ENCODE measurements around the gene AGAP2.

Gene AGAP2

DNA sequence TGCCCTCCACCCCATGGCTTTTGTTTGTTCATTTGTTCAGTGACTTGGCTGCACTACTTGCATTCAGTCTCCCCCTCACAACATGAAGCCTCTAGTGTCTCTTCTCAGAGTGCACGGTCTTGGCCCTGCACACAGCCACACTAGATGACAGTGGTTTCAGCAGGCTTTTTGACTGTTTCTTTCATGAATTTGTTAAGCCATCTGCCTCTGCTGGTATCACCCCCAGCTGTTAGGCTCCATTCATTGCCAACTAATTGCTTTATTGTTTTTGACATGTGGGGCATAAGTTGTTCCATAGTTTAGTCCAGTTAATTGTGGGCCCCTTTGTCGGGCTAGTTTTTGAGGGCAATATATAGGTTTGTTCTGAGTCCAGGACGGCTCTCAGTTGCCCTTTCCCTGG, 25.8 kb downstream of the AGAP2 start:
- Histone ChIP-seq H3K4me1 (ENCODE audit: control insufficient read depth, insufficient read depth, low read length, unreplicated experiment) (no peaks in the 10 kb centered on the region), H3K79me2 (ENCODE audit: control insufficient read depth, insufficient read depth, low read length, unreplicated experiment) (no peaks in the 10 kb centered on the region), H3K4me3 (ENCODE audit: low read depth, low read length) (no peak overlapping the region), H3K36me3 (ENCODE audit: insufficient read depth, low read length) (peaks cover 12% of the 10 kb centered on the region), H2AFZ (ENCODE audit: low read length, unreplicated experiment) (no peak overlapping the region), H3K27ac (ENCODE audit: low read depth, low read length) (no peak overlapping the region), H3K27me3 (ENCODE audit: insufficient read depth, low read length) (no peaks in the 10 kb centered on the region)

DNA sequence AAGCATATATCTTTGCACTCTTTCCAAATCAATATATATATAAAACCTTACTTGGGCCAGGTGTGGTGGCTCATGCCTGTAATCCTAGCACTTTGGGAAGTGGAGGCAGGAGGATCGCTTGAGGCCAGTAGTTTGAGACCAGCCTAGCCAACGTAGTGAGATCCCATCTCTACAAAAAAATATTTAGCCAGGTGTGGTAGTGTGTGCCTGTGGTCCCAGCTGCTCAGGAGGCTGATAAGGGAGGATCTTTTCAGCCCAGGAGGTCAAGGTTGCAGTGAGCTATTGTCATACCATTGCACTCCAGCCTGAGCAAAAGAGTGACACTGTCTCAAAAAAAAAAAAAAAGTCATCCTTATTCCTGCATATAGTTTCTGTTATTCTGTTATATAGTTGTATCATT, 30.2 kb downstream of the AGAP2 start:
- Histone ChIP-seq H3K4me3 (ENCODE audit: low read depth, low read length) (no peak overlapping the region), H2AFZ (ENCODE audit: low read length, unreplicated experiment) (no peak overlapping the region), H3K27me3 (ENCODE audit: insufficient read depth, low read length) (no peaks in the 10 kb centered on the region), H3K36me3 (ENCODE audit: insufficient read depth, low read length) (peaks cover 34% of the 10 kb centered on the region), H3K4me1 (ENCODE audit: control insufficient read depth, insufficient read depth, low read length, unreplicated experiment) (no peaks in the 10 kb centered on the region), H3K27ac (ENCODE audit: low read depth, low read length) (no peak overlapping the region), H3K79me2 (ENCODE audit: control insufficient read depth, insufficient read depth, low read length, unreplicated experiment) (no peaks in the 10 kb centered on the region)

DNA sequence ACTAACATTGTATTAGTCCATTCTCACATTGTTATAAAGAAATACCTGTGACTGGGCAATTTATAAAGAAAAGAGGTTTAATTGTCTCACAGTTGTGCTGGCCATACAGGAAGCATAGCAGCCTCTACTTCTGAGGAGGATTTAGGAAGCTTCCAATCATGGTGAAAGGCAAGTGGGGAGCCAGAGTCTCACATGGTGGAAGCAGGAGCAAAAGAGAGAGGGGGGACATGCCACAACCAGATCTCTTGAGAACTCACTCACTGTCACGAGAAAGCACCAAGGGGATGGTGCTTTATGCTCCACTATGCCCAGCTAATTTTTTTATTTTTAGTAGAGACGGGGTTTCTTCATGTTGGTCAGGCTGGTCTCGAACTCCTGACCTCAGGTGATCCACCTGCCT, 31.3 kb downstream of the AGAP2 start:
- H3K4me3 ChIP-seq (ENCODE audit: low read depth, low read length), result no peak overlapping the region
- no peaks in the 10 kb centered on the region for H3K27me3 ChIP-seq (ENCODE audit: insufficient read depth, low read length)
- no peaks in the 10 kb centered on the region for H3K4me1 ChIP-seq (ENCODE audit: control insufficient read depth, insufficient read depth, low read length, unreplicated experiment)
- no peaks in the 10 kb centered on the region for H3K79me2 ChIP-seq (ENCODE audit: control insufficient read depth, insufficient read depth, low read length, unreplicated experiment)
- no peak overlapping the region for H2AFZ ChIP-seq (ENCODE audit: low read length, unreplicated experiment)
- H3K36me3 ChIP-seq (ENCODE audit: insufficient read depth, low read length), result peaks cover 41% of the 10 kb centered on the region
- H3K27ac ChIP-seq (ENCODE audit: low read depth, low read length), result no peak overlapping the region

DNA sequence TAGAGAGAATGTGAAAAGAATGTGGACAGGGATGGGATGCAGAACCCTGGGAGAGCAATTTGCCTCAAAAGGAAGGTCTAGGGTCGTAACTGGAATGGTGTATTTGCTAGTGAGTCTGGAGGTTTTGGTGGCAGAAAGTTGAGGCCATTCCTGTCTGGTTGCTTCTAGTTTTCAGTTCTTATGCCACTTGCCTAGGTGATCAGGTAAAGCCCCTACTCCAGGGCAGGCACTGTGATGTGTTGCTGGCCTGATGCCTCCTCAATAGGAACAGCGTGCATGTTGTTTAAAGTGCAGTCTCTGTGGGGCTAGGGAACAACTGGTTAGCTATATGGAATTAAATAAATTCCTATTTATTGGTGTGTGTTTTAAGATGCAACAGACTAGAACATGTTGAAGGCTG, 38.2 kb downstream of the AGAP2 start:
- no peak overlapping the region for H3K27ac ChIP-seq (ENCODE audit: low read depth, low read length)
- no peaks in the 10 kb centered on the region for H3K27me3 ChIP-seq (ENCODE audit: insufficient read depth, low read length)
- H3K4me3 ChIP-seq (ENCODE audit: low read depth, low read length), result no peak overlapping the region
- H2AFZ ChIP-seq (ENCODE audit: low read length, unreplicated experiment), result no peak overlapping the region
- H3K4me1 ChIP-seq (ENCODE audit: control insufficient read depth, insufficient read depth, low read length, unreplicated experiment), result no peaks in the 10 kb centered on the region
- no peaks in the 10 kb centered on the region for H3K79me2 ChIP-seq (ENCODE audit: control insufficient read depth, insufficient read depth, low read length, unreplicated experiment)
- H3K36me3 ChIP-seq (ENCODE audit: insufficient read depth, low read length), result peaks cover 50% of the 10 kb centered on the region

DNA sequence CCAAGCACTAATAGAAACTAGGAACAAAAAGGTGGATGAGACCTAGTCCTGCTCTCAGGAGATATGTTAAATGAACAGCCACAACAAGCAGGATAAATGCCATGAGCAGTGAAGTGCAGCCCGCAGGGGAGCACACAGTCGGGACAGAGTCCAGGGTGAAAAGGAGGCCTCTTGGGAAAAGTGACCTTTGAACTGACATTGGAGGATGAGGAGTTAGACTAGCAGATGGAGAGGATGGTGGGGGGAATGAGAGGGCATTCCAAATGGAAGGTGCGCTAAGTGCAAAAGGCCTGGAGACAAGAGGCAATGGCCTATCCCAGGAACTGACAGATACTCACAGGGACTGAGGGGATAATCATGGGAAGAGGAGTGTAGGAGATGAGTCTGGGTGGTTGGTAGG, 40.1 kb downstream of the AGAP2 start:
- H3K4me1 ChIP-seq (ENCODE audit: control insufficient read depth, insufficient read depth, low read length, unreplicated experiment), result peaks cover 5% of the 10 kb centered on the region
- H3K27me3 ChIP-seq (ENCODE audit: insufficient read depth, low read length), result no peaks in the 10 kb centered on the region
- H3K4me3 ChIP-seq (ENCODE audit: low read depth, low read length), result no peak overlapping the region
- peaks cover 11% of the 10 kb centered on the region for H3K79me2 ChIP-seq (ENCODE audit: control insufficient read depth, insufficient read depth, low read length, unreplicated experiment)
- H3K27ac ChIP-seq (ENCODE audit: low read depth, low read length), result no peak overlapping the region
- peaks cover 36% of the 10 kb centered on the region for H3K36me3 ChIP-seq (ENCODE audit: insufficient read depth, low read length)
- H2AFZ ChIP-seq (ENCODE audit: low read length, unreplicated experiment), result no peak overlapping the region

DNA sequence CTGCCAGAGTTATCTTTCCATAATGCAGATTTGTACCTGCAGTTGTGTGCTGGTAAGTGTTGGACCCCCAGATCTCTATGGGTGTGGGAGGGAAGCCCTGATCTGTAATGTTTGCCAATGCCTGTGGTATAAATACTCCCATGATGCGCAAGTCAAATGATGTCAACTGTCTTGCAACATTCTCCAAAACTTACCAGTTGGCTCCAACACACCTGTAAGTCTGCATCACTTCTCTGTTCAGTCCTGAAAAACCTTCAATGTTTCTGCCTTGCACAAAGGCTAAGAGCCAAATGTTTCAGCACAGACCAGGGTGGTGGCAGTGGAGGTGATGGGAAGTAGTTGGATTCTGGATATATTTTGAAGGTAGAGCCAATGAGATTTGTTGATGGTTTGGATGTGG, 41.5 kb downstream of the AGAP2 start:
- H3K27me3 ChIP-seq (ENCODE audit: insufficient read depth, low read length), result no peaks in the 10 kb centered on the region
- peaks cover 7% of the 10 kb centered on the region for H3K4me1 ChIP-seq (ENCODE audit: control insufficient read depth, insufficient read depth, low read length, unreplicated experiment)
- H3K79me2 ChIP-seq (ENCODE audit: control insufficient read depth, insufficient read depth, low read length, unreplicated experiment), result peaks cover 11% of the 10 kb centered on the region
- H2AFZ ChIP-seq (ENCODE audit: low read length, unreplicated experiment), result no peak overlapping the region
- no peak overlapping the region for H3K27ac ChIP-seq (ENCODE audit: low read depth, low read length)
- H3K4me3 ChIP-seq (ENCODE audit: low read depth, low read length), result no peak overlapping the region
- H3K36me3 ChIP-seq (ENCODE audit: insufficient read depth, low read length), result peaks cover 23% of the 10 kb centered on the region; the same call in 1 of the 2 replicates

DNA sequence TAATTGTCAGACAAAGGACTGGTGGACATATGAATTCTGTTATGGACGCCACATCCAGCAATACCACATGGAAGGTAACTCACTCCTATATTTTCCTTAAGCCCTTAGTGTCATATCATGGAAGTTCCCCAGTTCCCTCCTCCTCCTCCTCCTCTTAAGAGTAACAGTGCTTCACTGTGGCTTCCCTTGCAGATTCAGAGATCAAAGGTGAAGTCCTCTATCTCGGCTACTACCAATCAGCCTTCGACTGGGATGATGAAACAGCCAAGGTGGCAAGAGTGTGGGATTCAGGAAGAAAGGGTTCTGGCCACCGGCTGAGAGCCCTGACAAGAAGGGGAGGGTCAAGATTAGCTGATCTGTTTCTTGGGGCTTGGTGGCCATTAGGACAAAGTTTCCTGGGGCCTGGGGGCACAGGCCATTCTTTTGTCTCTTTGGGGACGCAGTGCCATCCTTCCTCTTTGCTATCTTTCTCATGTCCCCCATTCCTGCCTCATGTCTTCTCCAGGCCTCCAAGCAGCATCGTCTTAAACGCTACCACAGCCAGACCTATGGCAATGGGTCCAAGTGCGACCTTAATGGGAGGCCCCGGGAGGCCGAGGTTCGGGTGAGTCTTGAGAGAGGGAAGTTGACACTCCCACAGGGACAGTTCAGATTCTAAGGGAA, 42.6 kb downstream of the AGAP2 start:
- Histone ChIP-seq H3K27me3 (ENCODE audit: insufficient read depth, low read length) (no peaks in the 10 kb centered on the region), H2AFZ (ENCODE audit: low read length, unreplicated experiment) (no peak overlapping the region), H3K27ac (ENCODE audit: low read depth, low read length) (no peak overlapping the region), H3K4me1 (ENCODE audit: control insufficient read depth, insufficient read depth, low read length, unreplicated experiment) (peaks cover 7% of the 10 kb centered on the region), H3K79me2 (ENCODE audit: control insufficient read depth, insufficient read depth, low read length, unreplicated experiment) (peaks cover 11% of the 10 kb centered on the region), H3K4me3 (ENCODE audit: low read depth, low read length) (no peak overlapping the region), H3K36me3 (ENCODE audit: insufficient read depth, low read length) (peaks cover 22% of the 10 kb centered on the region; the same call in 1 of the 2 replicates)

DNA sequence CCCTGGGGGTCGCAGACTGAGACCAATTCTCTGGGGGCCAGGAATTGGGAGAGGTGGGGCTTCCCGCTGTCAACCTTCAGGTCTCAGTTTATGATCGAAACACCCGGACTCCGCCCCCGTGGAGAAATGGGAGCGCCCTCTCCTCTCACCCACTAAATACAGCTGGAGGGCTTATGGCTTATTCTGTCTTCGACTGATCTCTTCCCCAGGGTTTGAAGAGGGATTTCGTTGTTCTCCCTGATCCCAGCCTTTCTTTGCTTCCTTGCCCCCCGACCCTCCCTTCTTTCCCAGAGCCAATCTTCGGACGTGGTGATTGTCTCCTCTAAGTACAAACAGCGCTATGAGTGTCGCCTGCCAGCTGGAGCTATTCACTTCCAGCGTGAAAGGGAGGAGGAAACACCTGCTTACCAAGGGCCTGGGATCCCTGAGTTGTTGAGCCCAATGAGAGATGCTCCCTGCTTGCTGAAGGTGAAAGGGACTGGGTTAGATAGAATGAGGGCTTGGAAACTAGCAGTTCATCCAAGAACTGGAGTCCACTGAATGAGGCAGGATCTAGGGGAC, 44.0 kb downstream of the AGAP2 start:
- Histone ChIP-seq H3K36me3 (ENCODE audit: insufficient read depth, low read length) (peaks cover 22% of the 10 kb centered on the region; the same call in 1 of the 2 replicates), H3K4me3 (ENCODE audit: low read depth, low read length) (peak overlapping the region; percentile 91), H3K79me2 (ENCODE audit: control insufficient read depth, insufficient read depth, low read length, unreplicated experiment) (peaks cover 11% of the 10 kb centered on the region), H3K27me3 (ENCODE audit: insufficient read depth, low read length) (peaks cover 6% of the 10 kb centered on the region; the same call in 1 of the 2 replicates), H2AFZ (ENCODE audit: low read length, unreplicated experiment) (peak overlapping the region; percentile 60), H3K4me1 (ENCODE audit: control insufficient read depth, insufficient read depth, low read length, unreplicated experiment) (peaks cover 7% of the 10 kb centered on the region), H3K27ac (ENCODE audit: low read depth, low read length) (no peak overlapping the region)

DNA sequence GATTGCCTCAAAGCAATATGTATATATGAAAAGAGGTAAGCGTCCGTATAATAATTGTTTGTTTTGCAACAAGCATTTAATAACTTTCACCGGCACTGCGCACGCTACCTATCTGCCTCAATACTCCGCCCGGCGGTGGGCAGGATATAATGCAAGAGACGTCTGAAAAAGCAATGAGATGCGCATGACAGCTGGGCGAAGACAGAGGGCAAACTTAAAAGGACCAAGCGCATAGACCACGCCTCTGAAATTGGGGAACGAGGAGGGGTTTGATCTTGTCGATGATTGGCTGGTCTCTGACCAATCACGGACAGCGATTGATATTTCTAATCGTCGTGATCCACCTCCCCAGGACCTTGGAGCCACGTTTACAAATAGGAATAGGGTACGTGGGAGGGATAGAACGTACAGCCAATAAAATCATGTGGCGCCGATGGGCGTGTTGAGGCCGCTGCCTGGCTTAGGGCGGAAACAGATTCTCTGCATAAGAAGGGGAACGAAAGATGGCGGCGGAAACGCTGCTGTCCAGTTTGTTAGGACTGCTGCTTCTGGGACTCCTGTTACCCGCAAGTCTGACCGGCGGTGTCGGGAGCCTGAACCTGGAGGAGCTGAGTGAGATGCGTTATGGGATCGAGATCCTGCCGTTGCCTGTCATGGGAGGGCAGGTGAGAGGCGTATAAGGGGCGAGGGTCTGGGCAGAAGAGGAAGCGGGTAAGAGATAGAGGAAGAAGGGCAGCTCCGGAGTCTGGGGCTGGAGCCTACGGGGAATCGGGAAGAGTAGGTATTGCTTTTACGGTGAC, 44.7 kb downstream of the AGAP2 start, which contains the start of gene OS9:
TSS of gene OS9 (plus strand) at position 474 of the 800 bp plus-strand sequence. CDS start at position 504, 30 bp downstream.
- Histone ChIP-seq H3K27ac (ENCODE audit: low read depth, low read length) (no peak within 1 kb of the TSS), H3K4me3 (ENCODE audit: low read depth, low read length) (peak within 1 kb of the TSS; percentile 91), H3K27me3 (ENCODE audit: insufficient read depth, low read length) (peaks cover 10% of the 10 kb centered on the region), H3K79me2 (ENCODE audit: control insufficient read depth, insufficient read depth, low read length, unreplicated experiment) (peaks cover 11% of the 10 kb centered on the region), H2AFZ (ENCODE audit: low read length, unreplicated experiment) (peak within 1 kb of the TSS; percentile 60), H3K36me3 (ENCODE audit: insufficient read depth, low read length) (peaks cover 22% of the 10 kb centered on the region; the same call in 1 of the 2 replicates), H3K4me1 (ENCODE audit: control insufficient read depth, insufficient read depth, low read length, unreplicated experiment) (peaks cover 7% of the 10 kb centered on the region)

DNA sequence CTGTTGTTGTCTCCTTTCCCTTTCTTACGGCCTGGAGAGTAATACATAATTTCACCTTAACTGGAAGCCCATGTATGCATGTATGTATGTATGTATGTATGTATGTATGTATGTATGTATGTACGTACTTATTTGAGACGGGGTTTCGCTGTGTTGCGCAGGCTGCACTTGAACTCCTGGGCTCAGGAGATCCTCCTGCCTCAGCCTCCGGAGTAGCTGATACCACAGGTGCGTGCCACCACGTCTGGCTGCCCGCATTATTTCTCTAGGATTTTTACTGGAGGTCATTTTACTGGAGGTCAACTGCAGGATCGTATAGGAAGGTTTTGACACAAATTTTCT, 45.3 kb downstream of the AGAP2 start:
- Histone ChIP-seq H2AFZ (ENCODE audit: low read length, unreplicated experiment) (peak overlapping the region; percentile 47), H3K79me2 (ENCODE audit: control insufficient read depth, insufficient read depth, low read length, unreplicated experiment) (peaks cover 11% of the 10 kb centered on the region), H3K4me1 (ENCODE audit: control insufficient read depth, insufficient read depth, low read length, unreplicated experiment) (peaks cover 7% of the 10 kb centered on the region), H3K36me3 (ENCODE audit: insufficient read depth, low read length) (peaks cover 21% of the 10 kb centered on the region; the same call in 1 of the 2 replicates), H3K27ac (ENCODE audit: low read depth, low read length) (no peak overlapping the region), H3K27me3 (ENCODE audit: insufficient read depth, low read length) (peaks cover 16% of the 10 kb centered on the region), H3K4me3 (ENCODE audit: low read depth, low read length) (peak overlapping the region; percentile 19; the same call in 1 of the 2 replicates)
